Measurements from ENCODE around the gene STAU1. TPM values are rescaled to one million over a fixed set of nuclear protein-coding genes. Genes with fewer than 3 reads are reported as not detected.

The STAU1 gene
- total and polyA plus RNA-seq, 4 donors, result 53.5 to 89.2 (median 65.2) TPM

DNA sequence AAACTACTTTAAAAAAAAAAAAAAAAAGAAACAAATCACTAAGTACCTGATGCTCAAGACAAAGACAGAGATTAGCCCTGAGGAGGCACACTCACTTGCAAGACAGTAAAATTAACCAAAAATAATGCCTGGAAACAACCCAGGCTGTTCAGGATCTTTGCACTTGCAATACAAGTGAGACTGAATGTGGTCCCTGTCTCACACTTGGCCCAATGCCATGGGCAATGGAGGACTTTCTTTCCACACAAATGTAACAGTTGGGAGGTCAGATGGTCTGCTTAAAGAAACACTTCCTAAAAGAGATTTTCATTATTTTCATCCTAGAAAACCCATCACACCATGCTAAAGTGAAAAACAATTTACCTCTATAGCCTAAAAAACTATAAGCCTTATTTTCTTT lies 16.2 kb downstream of the STAU1 start:
- Histone ChIP-seq H3K4me1 (ENCODE audit: control insufficient read depth in 4 of 4, insufficient read depth in 4 of 4, low read length in 3 of 4) (peaks cover 6 to 15% (median 13%) of the 10 kb centered on the region in 4 donors), H3K27ac (ENCODE audit: low read depth in 1 of 2, low read length in 2 of 2) (no peak overlapping the region), H3K27me3 (ENCODE audit: control insufficient read depth in 4 of 4, insufficient read depth in 4 of 4, low read length in 3 of 4) (no peaks in the 10 kb centered on the region), H3K36me3 (ENCODE audit: control insufficient read depth in 4 of 4, insufficient read depth in 3 of 4, low read depth in 1 of 4, low read length in 3 of 4) (peaks cover 2 to 10% (median 3%) of the 10 kb centered on the region in 4 donors), H3K9me3 (ENCODE audit: control insufficient read depth in 4 of 4, low read length in 3 of 4) (no peaks in the 10 kb centered on the region), H3K4me3 (ENCODE audit: low read depth in 1 of 3, low read length in 3 of 3) (no peak overlapping the region), H3K9ac (ENCODE audit: low read depth in 1 of 2, low read length in 2 of 2) (no peak overlapping the region)
- no peak for DNase-seq (ENCODE audit: low spot score)
- TF ChIP-seq EGR1 (IDR thresholded peaks at IDR 0.05; ENCODE audit: low read depth in 2 of 2) (no peak), SP1 (IDR thresholded peaks at IDR 0.05) (no peak), FOXA1 (IDR thresholded peaks at IDR 0.05) (no peak), GABPA (IDR thresholded peaks at IDR 0.05 in 1 of 2, conservative IDR thresholded peaks at IDR 0.05 in 1 of 2) (no peak), JUND (IDR thresholded peaks at IDR 0.05) (no peak), RXRA (IDR thresholded peaks at IDR 0.05) (no peak), HNF4A (conservative IDR thresholded peaks at IDR 0.05) (no peak), RAD21 (IDR thresholded peaks at IDR 0.05) (no peak), NR2F2 (IDR thresholded peaks at IDR 0.05) (no peak), FOXA2 (IDR thresholded peaks at IDR 0.05) (no peak), TAF1 (conservative IDR thresholded peaks at IDR 0.05) (no peak), HNF4G (IDR thresholded peaks at IDR 0.05) (no peak)
- TF ChIP-seq, protein P1, sequence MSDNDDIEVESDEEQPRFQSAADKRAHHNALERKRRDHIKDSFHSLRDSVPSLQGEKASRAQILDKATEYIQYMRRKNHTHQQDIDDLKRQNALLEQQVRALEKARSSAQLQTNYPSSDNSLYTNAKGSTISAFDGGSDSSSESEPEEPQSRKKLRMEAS (IDR thresholded peaks at IDR 0.05), result no peak
- TF ChIP-seq, protein P2, sequence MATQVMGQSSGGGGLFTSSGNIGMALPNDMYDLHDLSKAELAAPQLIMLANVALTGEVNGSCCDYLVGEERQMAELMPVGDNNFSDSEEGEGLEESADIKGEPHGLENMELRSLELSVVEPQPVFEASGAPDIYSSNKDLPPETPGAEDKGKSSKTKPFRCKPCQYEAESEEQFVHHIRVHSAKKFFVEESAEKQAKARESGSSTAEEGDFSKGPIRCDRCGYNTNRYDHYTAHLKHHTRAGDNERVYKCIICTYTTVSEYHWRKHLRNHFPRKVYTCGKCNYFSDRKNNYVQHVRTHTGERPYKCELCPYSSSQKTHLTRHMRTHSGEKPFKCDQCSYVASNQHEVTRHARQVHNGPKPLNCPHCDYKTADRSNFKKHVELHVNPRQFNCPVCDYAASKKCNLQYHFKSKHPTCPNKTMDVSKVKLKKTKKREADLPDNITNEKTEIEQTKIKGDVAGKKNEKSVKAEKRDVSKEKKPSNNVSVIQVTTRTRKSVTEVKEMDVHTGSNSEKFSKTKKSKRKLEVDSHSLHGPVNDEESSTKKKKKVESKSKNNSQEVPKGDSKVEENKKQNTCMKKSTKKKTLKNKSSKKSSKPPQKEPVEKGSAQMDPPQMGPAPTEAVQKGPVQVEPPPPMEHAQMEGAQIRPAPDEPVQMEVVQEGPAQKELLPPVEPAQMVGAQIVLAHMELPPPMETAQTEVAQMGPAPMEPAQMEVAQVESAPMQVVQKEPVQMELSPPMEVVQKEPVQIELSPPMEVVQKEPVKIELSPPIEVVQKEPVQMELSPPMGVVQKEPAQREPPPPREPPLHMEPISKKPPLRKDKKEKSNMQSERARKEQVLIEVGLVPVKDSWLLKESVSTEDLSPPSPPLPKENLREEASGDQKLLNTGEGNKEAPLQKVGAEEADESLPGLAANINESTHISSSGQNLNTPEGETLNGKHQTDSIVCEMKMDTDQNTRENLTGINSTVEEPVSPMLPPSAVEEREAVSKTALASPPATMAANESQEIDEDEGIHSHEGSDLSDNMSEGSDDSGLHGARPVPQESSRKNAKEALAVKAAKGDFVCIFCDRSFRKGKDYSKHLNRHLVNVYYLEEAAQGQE (IDR thresholded peaks at IDR 0.05), result no peak
- TF ChIP-seq, protein P3, sequence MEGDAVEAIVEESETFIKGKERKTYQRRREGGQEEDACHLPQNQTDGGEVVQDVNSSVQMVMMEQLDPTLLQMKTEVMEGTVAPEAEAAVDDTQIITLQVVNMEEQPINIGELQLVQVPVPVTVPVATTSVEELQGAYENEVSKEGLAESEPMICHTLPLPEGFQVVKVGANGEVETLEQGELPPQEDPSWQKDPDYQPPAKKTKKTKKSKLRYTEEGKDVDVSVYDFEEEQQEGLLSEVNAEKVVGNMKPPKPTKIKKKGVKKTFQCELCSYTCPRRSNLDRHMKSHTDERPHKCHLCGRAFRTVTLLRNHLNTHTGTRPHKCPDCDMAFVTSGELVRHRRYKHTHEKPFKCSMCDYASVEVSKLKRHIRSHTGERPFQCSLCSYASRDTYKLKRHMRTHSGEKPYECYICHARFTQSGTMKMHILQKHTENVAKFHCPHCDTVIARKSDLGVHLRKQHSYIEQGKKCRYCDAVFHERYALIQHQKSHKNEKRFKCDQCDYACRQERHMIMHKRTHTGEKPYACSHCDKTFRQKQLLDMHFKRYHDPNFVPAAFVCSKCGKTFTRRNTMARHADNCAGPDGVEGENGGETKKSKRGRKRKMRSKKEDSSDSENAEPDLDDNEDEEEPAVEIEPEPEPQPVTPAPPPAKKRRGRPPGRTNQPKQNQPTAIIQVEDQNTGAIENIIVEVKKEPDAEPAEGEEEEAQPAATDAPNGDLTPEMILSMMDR (IDR thresholded peaks at IDR 0.05; ENCODE audit: low read depth, low read length, missing input control), result no peak
- TF ChIP-seq, protein P4, sequence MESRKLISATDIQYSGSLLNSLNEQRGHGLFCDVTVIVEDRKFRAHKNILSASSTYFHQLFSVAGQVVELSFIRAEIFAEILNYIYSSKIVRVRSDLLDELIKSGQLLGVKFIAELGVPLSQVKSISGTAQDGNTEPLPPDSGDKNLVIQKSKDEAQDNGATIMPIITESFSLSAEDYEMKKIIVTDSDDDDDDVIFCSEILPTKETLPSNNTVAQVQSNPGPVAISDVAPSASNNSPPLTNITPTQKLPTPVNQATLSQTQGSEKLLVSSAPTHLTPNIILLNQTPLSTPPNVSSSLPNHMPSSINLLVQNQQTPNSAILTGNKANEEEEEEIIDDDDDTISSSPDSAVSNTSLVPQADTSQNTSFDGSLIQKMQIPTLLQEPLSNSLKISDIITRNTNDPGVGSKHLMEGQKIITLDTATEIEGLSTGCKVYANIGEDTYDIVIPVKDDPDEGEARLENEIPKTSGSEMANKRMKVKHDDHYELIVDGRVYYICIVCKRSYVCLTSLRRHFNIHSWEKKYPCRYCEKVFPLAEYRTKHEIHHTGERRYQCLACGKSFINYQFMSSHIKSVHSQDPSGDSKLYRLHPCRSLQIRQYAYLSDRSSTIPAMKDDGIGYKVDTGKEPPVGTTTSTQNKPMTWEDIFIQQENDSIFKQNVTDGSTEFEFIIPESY (IDR thresholded peaks at IDR 0.05), result no peak

DNA sequence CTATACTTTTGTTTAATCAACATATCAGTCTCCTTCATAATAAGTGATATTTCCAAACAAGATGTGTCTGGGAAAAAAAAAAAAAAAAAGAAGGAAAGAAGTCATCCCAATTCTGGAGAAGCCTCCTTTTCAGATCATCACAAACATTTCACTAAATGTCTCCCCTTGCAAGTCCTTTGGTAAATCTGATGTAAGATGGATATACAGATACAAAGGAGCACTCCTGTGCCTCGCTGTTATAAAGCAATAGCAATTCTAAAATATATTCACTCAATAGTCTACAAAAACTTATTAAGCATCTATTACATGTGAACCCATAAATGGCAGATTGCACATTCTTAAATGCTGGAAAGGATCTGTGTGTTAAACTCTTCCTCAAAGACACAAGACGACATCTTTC lies 17.4 kb downstream of the STAU1 start:
- Histone ChIP-seq H3K36me3 (ENCODE audit: control insufficient read depth in 4 of 4, insufficient read depth in 3 of 4, low read depth in 1 of 4, low read length in 3 of 4) (peaks cover 2 to 15% (median 6%) of the 10 kb centered on the region in 4 donors), H3K9me3 (ENCODE audit: control insufficient read depth in 4 of 4, low read length in 3 of 4) (no peaks in the 10 kb centered on the region), H3K4me3 (ENCODE audit: low read depth in 1 of 3, low read length in 3 of 3) (no peak overlapping the region), H3K27me3 (ENCODE audit: control insufficient read depth in 4 of 4, insufficient read depth in 4 of 4, low read length in 3 of 4) (no peaks in the 10 kb centered on the region), H3K9ac (ENCODE audit: low read depth in 1 of 2, low read length in 2 of 2) (no peak overlapping the region), H3K27ac (ENCODE audit: low read depth in 1 of 2, low read length in 2 of 2) (no peak overlapping the region), H3K4me1 (ENCODE audit: control insufficient read depth in 4 of 4, insufficient read depth in 4 of 4, low read length in 3 of 4) (peaks cover 6 to 15% (median 13%) of the 10 kb centered on the region in 4 donors)
- no peak for DNase-seq (ENCODE audit: low spot score)
- TF ChIP-seq, protein P1 (IDR thresholded peaks at IDR 0.05), result no peak
- TF ChIP-seq, protein P3 (IDR thresholded peaks at IDR 0.05; ENCODE audit: low read depth, low read length, missing input control), result no peak
- WGBS, result 99% methylated on average over 2 of the region's 2 CpGs

Measured in liver (tissue), 9 donors.